HepG2 (cell line): Measurements from ENCODE around the gene HIPK2. TPM values are rescaled to one million over a fixed set of nuclear protein-coding genes. Genes with fewer than 3 reads are reported as not detected.

Source experiments
- ATAC-seq: fragments of 200-7000 bp; cut with Tn5 transposase; 3 replicates; pipeline ENCODE4 v1.9.1; 2020; ENCODE audit warnings: mild to moderate bottlenecking, moderate library complexity
- BruUV-seq: library from RNA; stranded (reverse); fragments of 400-500 nt; replicated peaks from 2 replicates; lab custom pipeline; 2021; lab: Mats Ljungman, UMichigan
- CTCF ChIA-PET: fragments of 300-600 bp; formaldehyde crosslinking; extraction: SDS; loops from one replicate; lab custom pipeline; 2021; ENCODE audit warnings: low total read pairs, inconsistent platforms, low intra/inter-chr PET ratio; lab: Yijun Ruan, JAX
- POLR2A ChIA-PET: fragments of 350-600 bp; sonication (Branson Sonifier 250); formaldehyde crosslinking; loops from one replicate; lab custom pipeline; 2020; ENCODE audit warnings: antibody characterized with exemption, inconsistent platforms; lab: Yijun Ruan, JAX
- DNase-seq: peaks from one replicate; pipeline ENCODE4 v3.0.0-alpha.2; 2015; ENCODE audit warnings: low spot score
- FAIRE-seq: peaks from 3 replicates; lab custom pipeline; 2011; peaks lifted over from hg19 to GRCh38; lab: Jason Lieb, UNC
- H2AFZ ChIP-seq: one replicate; pipeline ENCODE4 v1.6.1; 2011; ENCODE audit warnings: low read length, inconsistent platforms
- H3K27ac ChIP-seq: fragments of 300-600 bp; 3 replicates; pipeline ENCODE4 v1.8.0; 2011; ENCODE audit warnings: mixed run types, mild to moderate bottlenecking, mixed read lengths, low read length, inconsistent platforms; ENCODE audit not compliant: insufficient read depth; ENCODE audit errors: extremely low read length
- H3K27me3 ChIP-seq, 2 experiments: fragments of 200-600 bp in 1 of 2; 2 replicates in 1 of 2; 3 replicates in 1 of 2; pipeline versions ENCODE4 v1.6.0 to v1.8.0; 2011; ENCODE audit warnings: low read length in 2 of 2, mild to moderate bottlenecking in 2 of 2, moderate library complexity in 2 of 2, inconsistent platforms in 1 of 2; ENCODE audit not compliant: insufficient read depth in 2 of 2, control insufficient read depth in 1 of 2
- H3K36me3 ChIP-seq, 2 experiments: fragments of 200-600 bp in 1 of 2; replicated peaks in 1 of 2; 2 replicates in 1 of 2; 3 replicates in 1 of 2; pipeline versions ENCODE4 v1.5.1 to v1.8.0; 2011; ENCODE audit warnings: low read length in 2 of 2, inconsistent platforms in 1 of 2; ENCODE audit not compliant: insufficient read depth in 2 of 2, control insufficient read depth in 1 of 2
- H3K4me1 ChIP-seq: 2 replicates; pipeline ENCODE4 v1.5.1; 2012; ENCODE audit warnings: low read length, inconsistent platforms; ENCODE audit not compliant: insufficient read depth
- H3K4me2 ChIP-seq: 2 replicates; pipeline ENCODE4 v1.6.0; 2011; ENCODE audit warnings: low read depth, low read length, inconsistent platforms
- H3K4me3 ChIP-seq, 3 experiments: fragments of 200-600 bp in 1 of 3; sonication (generic), shearing (Covaris generic) in 1 of 3; replicated peaks in 1 of 3; 2 replicates each; pipeline ENCODE4 v1.5.1; 2011 to 2016; ENCODE audit warnings: low read length in 3 of 3, inconsistent platforms in 2 of 3, low read depth in 2 of 3, mild to moderate bottlenecking in 2 of 3, control low read depth in 1 of 3, mixed read lengths in 1 of 3; ENCODE audit not compliant: insufficient read depth in 1 of 3
- H3K79me2 ChIP-seq: one replicate; pipeline ENCODE4 v1.6.1; 2011; ENCODE audit warnings: low read length, inconsistent platforms; ENCODE audit not compliant: insufficient read depth
- H3K9ac ChIP-seq: 2 replicates; pipeline ENCODE4 v1.6.0; 2011; ENCODE audit warnings: mild to moderate bottlenecking, low read depth, low read length, inconsistent platforms; ENCODE audit not compliant: insufficient read depth
- H3K9me3 ChIP-seq: 2 replicates; pipeline ENCODE4 v1.5.1; 2012; ENCODE audit warnings: mild to moderate bottlenecking, low read length
- H4K20me1 ChIP-seq: 2 replicates; pipeline ENCODE4 v1.6.0; 2011; ENCODE audit warnings: inconsistent platforms, mild to moderate bottlenecking, low read length, moderate library complexity; ENCODE audit not compliant: insufficient read depth
- E2F2 ChIP-seq: sonication (generic); formaldehyde crosslinking; IDR thresholded peaks from 2 replicates; pipeline ENCODE4 v1.4.0; 2020; ENCODE audit warnings: missing genetic modification reagents, borderline replicate concordance
- HNF1A ChIP-seq, 2 experiments: sonication (generic) in 1 of 2; formaldehyde crosslinking in 1 of 2; IDR thresholded peaks; 2 replicates each; pipeline versions ENCODE4 v1.4.0 to v1.6.1; 2016 to 2020; ENCODE audit warnings: borderline replicate concordance in 1 of 2, low read depth in 1 of 2, mild to moderate bottlenecking in 1 of 2, missing genetic modification reagents in 1 of 2
- JUN ChIP-seq: sonication (generic); formaldehyde crosslinking; IDR thresholded peaks from 2 replicates; pipeline ENCODE4 v1.4.0; 2020; ENCODE audit warnings: mild to moderate bottlenecking, missing genetic modification reagents
- MAFK ChIP-seq, 2 experiments: IDR thresholded peaks in 1 of 2; conservative IDR thresholded peaks in 1 of 2; 2 replicates each; pipeline ENCODE4 v1.6.1; 2011; ENCODE audit warnings: improper control_type of control experiment in 2 of 2, low read length in 2 of 2
- ZNF160 ChIP-seq: sonication (generic); formaldehyde crosslinking; IDR thresholded peaks from 2 replicates; pipeline ENCODE4 v1.8.0; 2022; ENCODE audit warnings: mild to moderate bottlenecking, inconsistent platforms, missing genetic modification reagents
- ZNF589 ChIP-seq: sonication (generic); formaldehyde crosslinking; conservative IDR thresholded peaks from 2 replicates; pipeline ENCODE4 v1.8.0; 2022; ENCODE audit warnings: mild to moderate bottlenecking, moderate library complexity, missing genetic modification reagents
- ZNF737 ChIP-seq: sonication (generic); formaldehyde crosslinking; IDR thresholded peaks from 2 replicates; pipeline ENCODE4 v1.5.0; 2020; ENCODE audit warnings: missing genetic modification reagents, mild to moderate bottlenecking, borderline replicate concordance
- ZNF740 ChIP-seq: sonication (generic); formaldehyde crosslinking; IDR thresholded peaks from 2 replicates; pipeline ENCODE4 v1.4.0; 2020; ENCODE audit warnings: missing genetic modification reagents
- WGBS: methylation state at CpG from one replicate; pipeline ENCODE4 v1.1.6; 2017; ENCODE audit warnings: low lambda C conversion rate; 5-methylcytosine and 5-hydroxymethylcytosine counted together
- in situ Hi-C: cut with HindIII; loops from 2 replicates; pipeline ENCODE4 v1.10.0; 2017; ENCODE audit warnings: low pct_unique_long_range_greater_than_20kb; ENCODE audit not compliant: extremely low pct_ligation_motif_present
- intact Hi-C: fragments of 100-400 bp; cut with micrococcal nuclease; formaldehyde crosslinking; loops from one replicate; pipeline ENCODE4 v1.10.0; 2022; ENCODE audit not compliant: unreplicated experiment
- polyA plus RNA-seq, 8 experiments: library from polyadenylated mRNA; depleted of rRNA in 3 of 8; stranded (reverse) in 7 of 8; unstranded in 1 of 8; fragments of >200 nt; fragmentation: Illumina TruSeq in 4 of 8; extraction: Trizol in 4 of 8; gene quantifications; 2 replicates each; pipeline versions ENCODE4 v1.2.1 to v1.2.3, GENCODE V29; 2011 to 2016; ENCODE audit warnings: low read depth in 4 of 8, missing spikeins in 1 of 8, mixed read lengths in 1 of 8; ENCODE audit not compliant: insufficient read depth in 1 of 8
- total RNA-seq, 5 experiments: library from RNA; depleted of rRNA; stranded (reverse); fragments of >200 nt; fragmentation: Illumina TruSeq; extraction: Trizol; gene quantifications; 2 replicates each; pipeline ENCODE4 v1.2.3, GENCODE V29; 2016; ENCODE audit warnings: low read depth in 1 of 5

HIPK2 gene
- total and polyA plus RNA-seq, 2 of the 13 experiments (the other 11 are each of a cell fraction or from before 2014, with no cell fraction given) = 14.4 to 20.2 TPM

GRCh38 chr7:139721821-139722220 lies 56.0 kb downstream of the HIPK2 start:
- BruUV-seq = no TSS peak
- no peaks in the 10 kb centered on the region for H3K27me3 ChIP-seq
- H3K79me2 ChIP-seq = peaks cover 79% of the 10 kb centered on the region
- peak overlapping the region; percentile 50 for H3K4me2 ChIP-seq
- in situ Hi-C loops (no loop called here), intact Hi-C loops (no loop called here)
- TF ChIP-seq ZNF589 (CRISPR knock-in tag) (no peak), ZNF737 (CRISPR knock-in tag) (no peak), ZNF160 (CRISPR knock-in tag) (no peak), E2F2 (CRISPR knock-in tag) (no peak), HNF1A (IDR thresholded peaks at IDR 0.05; ENCODE audit: low read depth) (no peak), HNF1A (CRISPR knock-in tag; IDR thresholded peaks at IDR 0.05; ENCODE audit: borderline replicate concordance) (no peak), MAFK (conservative IDR thresholded peaks at IDR 0.05 in 1 of 2, IDR thresholded peaks at IDR 0.05 in 1 of 2; ENCODE audit: low read length in 2 of 2) (no peak), JUN (CRISPR knock-in tag) (no peak), ZNF740 (no peak)
- FAIRE-seq (no peak), DNase-seq (no peak), ATAC-seq (peak; percentile 19; the same call in 2 of the 3 replicates)
- no peak overlapping the region for H2AFZ ChIP-seq
- H3K9ac ChIP-seq = no peak overlapping the region
- ChIA-PET CTCF (no interaction called here), POLR2A (no interaction called here)
- H3K36me3 ChIP-seq = peaks cover 1 to 16% of the 10 kb centered on the region in 2 experiments; a peak in 4 of 5 replicates
- peaks cover 59% of the 10 kb centered on the region for H3K4me1 ChIP-seq
- WGBS = 59% methylated on average over 2 of the region's 2 CpGs
- no peak overlapping the region for H3K4me3 ChIP-seq
- peaks cover 12% of the 10 kb centered on the region for H4K20me1 ChIP-seq
- peak overlapping the region; percentile 64 for H3K27ac ChIP-seq
- no peaks in the 10 kb centered on the region for H3K9me3 ChIP-seq
